Hepatic stellate cell (primary cell): ENCODE data around the gene HEXIM1.

Experiments
- DNase-seq: peaks from one replicate; pipeline ENCODE4 v3.0.0; 2011; ENCODE audit warnings: low spot score

Gene HEXIM1

GRCh38 chr17:45146890-45147580 lies 1.2 kb upstream of the HEXIM1 start:
- no peak for DNase-seq

- peak; percentile 69 for DNase-seq
Measured at GRCh38 chr17:45147581-45148182, 593 bp upstream of the HEXIM1 start.

- peak; percentile 86 for DNase-seq
Measured at GRCh38 chr17:45149037-45149668, 878 bp downstream of the HEXIM1 start.

- no peak for DNase-seq
Measured at GRCh38 chr17:45149669-45150664, 1.7 kb downstream of the HEXIM1 start.

GRCh38 chr17:45150911-45151809 lies 2.9 kb downstream of the HEXIM1 start:
- no peak for DNase-seq

- DNase-seq, result no peak
Measured at GRCh38 chr17:45155029-45155428, 6.8 kb downstream of the HEXIM1 start.

- no peak for DNase-seq
Measured at GRCh38 chr17:45155483-45155882, 7.2 kb downstream of the HEXIM1 start.

- no peak for DNase-seq
Measured at GRCh38 chr17:45156242-45156641, 8.0 kb downstream of the HEXIM1 start.

- no peak for DNase-seq
Measured at GRCh38 chr17:45160447-45161287, 12.4 kb downstream of the HEXIM1 start.

GRCh38 chr17:45161288-45162024 lies 13.2 kb downstream of the HEXIM1 start, which contains the start of gene HEXIM2:
Gene HEXIM2 (plus strand): TSS chr17:45161875. CDS start chr17:45162794, 919 bp downstream.
- DNase-seq, result peak; percentile 97

GRCh38 chr17:45162025-45162687 lies 13.9 kb downstream of the HEXIM1 start:
- no peak for DNase-seq

GRCh38 chr17:45164734-45165269 lies 16.5 kb downstream of the HEXIM1 start:
- DNase-seq, result no peak

- DNase-seq, result no peak
Measured at GRCh38 chr17:45168991-45169752, 20.9 kb downstream of the HEXIM1 start.

- no peak for DNase-seq
Measured at GRCh38 chr17:45170280-45170930, 22.1 kb downstream of the HEXIM1 start.

- DNase-seq, result peak; percentile 73
Measured at GRCh38 chr17:45170931-45171337, 22.7 kb downstream of the HEXIM1 start.

- no peak for DNase-seq
Measured at GRCh38 chr17:45171338-45172231, 23.3 kb downstream of the HEXIM1 start.
